ENCODE data around the gene PDE4B.

PDE4B gene

DNA sequence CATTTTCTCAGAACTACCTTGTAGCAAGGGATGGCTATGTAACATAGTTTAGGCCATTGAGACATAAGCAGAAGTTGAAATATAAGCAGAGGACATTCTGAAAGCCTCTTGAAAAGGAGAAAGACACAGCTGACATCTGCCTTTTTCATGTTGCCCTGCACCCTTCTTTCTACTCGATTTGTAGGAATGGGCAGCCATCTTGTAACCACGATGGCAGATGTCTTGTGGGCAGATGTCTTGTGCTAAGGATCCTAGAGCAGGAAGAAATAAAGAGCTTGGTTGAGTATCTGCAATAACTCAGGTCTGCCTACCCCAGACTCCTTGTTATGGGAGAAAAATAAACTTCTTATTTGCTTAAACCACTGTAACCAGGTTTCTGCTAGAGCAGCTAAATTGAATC lies 351.0 kb downstream of the PDE4B start:
- no peak for DNase-seq

DNA sequence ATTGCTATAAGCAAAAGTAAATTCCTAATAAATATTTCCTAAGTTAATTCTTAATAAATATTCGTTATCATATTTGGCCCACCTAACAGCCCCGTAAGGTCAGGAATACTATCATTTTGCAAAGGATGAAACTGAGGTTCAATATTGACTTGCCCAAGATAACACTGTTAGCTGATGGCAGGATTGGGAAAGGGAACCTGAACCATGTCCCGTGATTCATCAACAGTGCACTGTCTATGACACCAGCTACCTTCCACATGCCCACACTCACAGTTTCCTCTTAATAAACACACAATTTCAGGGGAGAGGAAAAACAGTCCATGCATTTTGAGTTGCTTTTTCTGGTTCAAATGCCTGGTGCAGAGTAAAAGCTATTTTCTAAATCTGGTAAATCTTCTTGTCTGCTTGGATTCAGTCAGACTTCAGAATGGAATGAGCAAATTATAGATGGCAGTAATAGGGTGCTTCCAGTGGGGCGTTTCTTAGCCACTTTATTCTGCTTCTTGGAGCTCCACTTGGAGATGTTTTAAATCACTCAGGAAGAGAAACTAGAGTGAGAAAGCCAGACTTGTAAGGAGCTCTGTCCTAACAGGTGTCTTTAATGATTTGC lies 354.6 kb downstream of the PDE4B start:
- DNase-seq = no peak

GRCh38 chr1:66152034-66152433 lies 359.3 kb downstream of the PDE4B start:
- no peak for DNase-seq

- no peak for DNase-seq
Measured at GRCh38 chr1:66154394-66154793, 361.7 kb downstream of the PDE4B start.

DNA sequence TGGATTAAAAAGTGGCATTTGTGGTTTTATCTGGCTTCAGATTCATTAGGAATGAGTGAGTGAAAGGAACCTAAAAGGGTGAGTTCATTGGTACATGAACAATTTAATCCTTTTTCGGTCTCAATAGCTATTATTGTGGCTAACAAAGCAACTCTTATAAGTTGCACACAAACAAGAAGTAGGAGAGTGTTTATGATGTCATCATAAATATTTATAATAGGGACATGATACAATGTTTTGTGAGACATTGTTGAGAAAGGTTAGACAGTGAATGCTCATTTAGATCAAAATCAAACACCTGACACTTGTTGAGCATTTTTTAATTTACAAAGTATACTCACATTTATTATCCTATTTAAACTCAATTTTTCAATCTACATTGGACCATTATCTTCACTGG lies 363.4 kb downstream of the PDE4B start:
- DNase-seq = no peak

DNA sequence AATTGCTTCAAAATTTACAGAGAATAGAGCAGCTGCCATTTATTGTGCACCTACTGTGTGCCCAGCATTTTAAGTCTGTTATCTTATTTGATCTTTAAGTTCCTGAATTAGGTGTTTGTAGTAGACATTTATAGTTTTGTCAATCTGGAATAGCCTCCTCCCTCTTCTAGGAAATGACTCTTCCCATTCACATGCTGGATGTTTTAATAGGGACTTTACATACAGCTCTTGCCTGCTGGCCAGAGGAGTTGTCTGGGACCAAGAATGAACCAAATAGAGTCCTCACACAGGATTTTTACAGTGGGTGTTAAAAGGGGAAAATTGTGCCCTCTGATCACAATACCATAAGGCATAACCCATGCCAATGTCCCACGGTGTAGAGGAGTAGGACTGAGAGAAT lies 367.1 kb downstream of the PDE4B start:
- no peak for DNase-seq

- DNase-seq = no peak
Measured at GRCh38 chr1:66160719-66161118, 368.0 kb downstream of the PDE4B start.

- DNase-seq = no peak
Measured at GRCh38 chr1:66166753-66167152, 374.1 kb downstream of the PDE4B start.

DNA sequence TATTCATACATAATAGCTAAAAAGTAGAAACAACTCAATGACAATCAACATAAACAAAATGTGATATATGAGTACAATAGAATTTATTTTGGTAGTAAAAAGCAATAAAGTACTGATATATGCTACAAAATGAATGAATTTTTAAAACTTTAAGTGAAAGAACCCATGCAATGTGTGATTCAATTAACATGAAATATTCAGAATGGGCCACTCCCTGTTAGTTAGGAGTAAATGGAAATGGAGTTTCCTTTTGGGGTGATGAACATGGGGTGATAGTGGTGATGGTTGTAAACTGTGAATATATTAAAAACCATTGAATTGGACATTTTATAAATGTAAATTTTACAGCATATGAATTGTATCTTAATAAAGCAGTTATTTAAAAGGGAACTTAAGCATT lies 374.6 kb downstream of the PDE4B start:
- DNase-seq = no peak

- DNase-seq = no peak
Measured at GRCh38 chr1:66168467-66168887, 375.8 kb downstream of the PDE4B start.

GRCh38 chr1:66168948-66169671 lies 376.4 kb downstream of the PDE4B start:
- DNase-seq = no peak

GRCh38 chr1:66172272-66172671 lies 379.6 kb downstream of the PDE4B start:
- DNase-seq = no peak

DNA sequence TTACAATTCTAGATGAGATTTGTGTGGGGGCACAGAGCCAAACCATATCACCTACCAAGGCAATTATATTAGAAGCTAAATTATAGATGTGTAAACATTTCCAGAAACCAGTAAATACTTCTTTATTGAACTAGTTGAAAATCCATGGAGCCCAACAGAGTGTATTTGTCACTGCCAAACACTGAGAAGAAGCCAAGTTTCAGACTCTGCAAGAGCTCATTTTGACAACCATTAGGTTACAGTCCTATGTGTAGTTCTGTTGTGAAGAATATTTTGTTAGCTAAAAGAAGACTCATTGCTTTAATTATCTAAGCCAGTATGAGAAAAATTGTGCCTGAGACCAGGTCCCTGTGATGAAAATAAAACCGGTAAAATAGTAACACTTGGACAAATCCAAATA lies 382.4 kb downstream of the PDE4B start:
- no peak for DNase-seq

- DNase-seq = no peak
Measured at GRCh38 chr1:66175581-66175980, 382.9 kb downstream of the PDE4B start.

GRCh38 chr1:66176012-66176715 lies 383.5 kb downstream of the PDE4B start:
- DNase-seq = no peak

- no peak for DNase-seq
Measured at GRCh38 chr1:66176832-66177231, 384.1 kb downstream of the PDE4B start.

DNA sequence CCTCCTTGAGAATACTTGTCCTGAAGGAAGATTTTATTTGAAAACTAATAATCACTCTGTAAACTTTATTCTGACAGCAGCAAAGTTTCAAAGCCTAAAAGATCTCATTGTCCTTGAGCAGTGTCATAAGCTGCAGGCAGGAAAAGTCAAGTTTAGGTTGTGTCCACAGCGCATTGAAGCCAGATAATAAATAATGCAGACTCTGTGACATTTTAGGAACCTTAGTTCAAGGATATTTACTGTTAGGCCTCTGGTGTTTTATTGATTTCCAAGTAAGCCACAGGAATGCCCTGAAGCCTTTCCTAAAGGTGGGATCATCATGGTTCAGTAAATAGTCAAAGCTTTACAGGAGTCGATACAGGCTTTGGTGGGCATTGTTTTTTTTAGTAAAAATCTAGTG lies 384.8 kb downstream of the PDE4B start:
- no peak for DNase-seq

- DNase-seq = no peak
Measured at GRCh38 chr1:66182026-66182425, 389.3 kb downstream of the PDE4B start.

DNA sequence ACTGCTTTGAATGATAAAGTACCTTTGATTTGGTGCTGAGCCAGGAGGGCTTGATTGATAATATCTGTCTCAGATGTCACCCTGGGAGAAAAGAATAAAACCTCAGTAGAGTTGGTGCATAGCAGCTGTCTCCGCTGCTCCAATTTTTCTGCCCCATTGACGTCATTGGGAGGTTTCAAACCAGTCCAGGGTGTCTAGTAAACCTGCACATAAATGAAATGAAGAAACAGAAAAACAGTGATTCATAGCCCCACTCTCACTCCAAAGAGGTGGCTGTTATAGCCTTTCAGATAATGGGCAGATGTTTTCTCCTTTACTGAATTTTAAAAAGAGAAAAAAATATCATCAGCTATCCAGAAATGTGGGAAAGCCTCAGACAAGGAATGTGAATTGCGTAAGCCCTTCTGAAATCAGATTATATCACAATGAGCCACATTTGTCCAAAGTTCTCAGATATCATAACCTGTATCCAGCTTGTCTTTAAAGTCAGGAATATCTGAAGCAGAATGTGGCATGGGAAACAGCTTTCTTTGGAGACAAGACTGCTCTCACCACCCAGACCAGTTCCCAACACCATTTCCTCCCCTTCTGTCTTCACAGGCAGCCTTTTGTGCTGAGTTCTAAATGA lies 390.0 kb downstream of the PDE4B start:
- no peak for DNase-seq

GRCh38 chr1:66183400-66183799 lies 390.7 kb downstream of the PDE4B start:
- no peak for DNase-seq

GRCh38 chr1:66197120-66197519 lies 404.4 kb downstream of the PDE4B start:
- DNase-seq = no peak

- DNase-seq = no peak
Measured at GRCh38 chr1:66197785-66198184, 405.1 kb downstream of the PDE4B start.

GRCh38 chr1:66206563-66207144 lies 414.0 kb downstream of the PDE4B start:
- DNase-seq = no peak

Data from bone marrow (tissue), 2 donors.